Measurements from ENCODE around the gene ADD1. TPM values are rescaled to one million over a fixed set of nuclear protein-coding genes. Genes with fewer than 3 reads are reported as not detected.
A peak's percentile ranks its signal among the peaks of the same experiment; 100 is the strongest.

ADD1 gene
- total RNA-seq, 1 experiment from 2014 or later: 98.4 TPM

- H3K36me3 ChIP-seq: no peaks in the 10 kb centered on the region
- H3K9me3 ChIP-seq (replicated peaks): no peaks in the 10 kb centered on the region
- DNase-seq (ENCODE audit: low read depth in 1 of 2, low spot score in 2 of 2): peak in 1 of 2 experiments; percentile 8
- peaks cover 17% of the 10 kb centered on the region for H3K4me1 ChIP-seq (replicated peaks)
- H3K4me3 ChIP-seq: peak overlapping the region; percentile 46
- H3K27me3 ChIP-seq (replicated peaks): no peaks in the 10 kb centered on the region
- H3K27ac ChIP-seq: peak overlapping the region; percentile 49
These were observed 30.9 kb upstream of the ADD1 start for GRCh38 chr4:2812612-2813354.

- no peak for DNase-seq (ENCODE audit: low read depth in 1 of 2, low spot score in 2 of 2)
- no peaks in the 10 kb centered on the region for H3K27me3 ChIP-seq (replicated peaks)
- H3K36me3 ChIP-seq: no peaks in the 10 kb centered on the region
- peaks cover 17% of the 10 kb centered on the region for H3K4me1 ChIP-seq (replicated peaks)
- H3K27ac ChIP-seq: no peak overlapping the region
- no peaks in the 10 kb centered on the region for H3K9me3 ChIP-seq (replicated peaks)
- H3K4me3 ChIP-seq: peak overlapping the region; percentile 46
These were observed 29.9 kb upstream of the ADD1 start for GRCh38 chr4:2813446-2814405.

DNA sequence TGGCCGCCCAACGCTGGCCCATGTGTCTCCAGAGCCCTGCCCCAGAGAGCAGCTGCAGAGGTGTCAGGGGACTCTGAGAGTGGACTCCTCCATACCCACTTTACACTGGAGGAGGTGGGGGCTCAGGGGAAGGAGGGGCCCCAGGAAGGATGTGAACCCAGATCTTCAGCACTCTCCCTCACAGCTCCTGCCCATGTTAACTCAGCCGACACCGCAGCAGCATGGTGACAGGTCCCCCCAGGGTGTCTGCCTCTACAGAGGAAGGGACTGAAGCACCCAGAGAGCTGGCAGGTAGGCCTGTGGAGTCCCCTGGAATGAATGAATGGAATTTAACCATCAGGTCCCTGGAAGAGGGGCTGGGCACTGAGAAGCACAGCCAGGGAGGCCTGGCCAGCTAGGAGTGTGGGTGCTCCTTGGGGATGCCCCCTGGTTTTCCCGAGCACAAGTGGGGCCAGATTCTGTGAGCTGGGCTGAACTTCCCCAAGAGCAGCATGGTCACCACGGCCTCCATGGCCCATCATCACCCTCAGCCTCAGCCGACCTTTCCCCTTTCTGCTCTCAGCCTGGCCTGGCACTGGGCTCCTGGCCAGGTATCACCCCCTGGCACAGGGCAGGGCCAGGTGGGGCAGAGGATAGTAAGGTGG, 28.9 kb upstream of the ADD1 start:
- no peak for DNase-seq (ENCODE audit: low read depth in 1 of 2, low spot score in 2 of 2)
- H3K36me3 ChIP-seq: no peaks in the 10 kb centered on the region
- no peak overlapping the region for H3K4me3 ChIP-seq
- H3K9me3 ChIP-seq (replicated peaks): no peaks in the 10 kb centered on the region
- no peaks in the 10 kb centered on the region for H3K27me3 ChIP-seq (replicated peaks)
- no peak overlapping the region for H3K27ac ChIP-seq
- H3K4me1 ChIP-seq (replicated peaks): peaks cover 17% of the 10 kb centered on the region

GRCh38 chr4:2816401-2816954, 27.2 kb upstream of the ADD1 start:
- H3K27me3 ChIP-seq (replicated peaks): no peaks in the 10 kb centered on the region
- H3K27ac ChIP-seq: no peak overlapping the region
- DNase-seq (ENCODE audit: low read depth in 1 of 2, low spot score in 2 of 2): no peak
- peaks cover 12% of the 10 kb centered on the region for H3K4me1 ChIP-seq (replicated peaks)
- no peaks in the 10 kb centered on the region for H3K36me3 ChIP-seq
- H3K4me3 ChIP-seq: no peak overlapping the region
- H3K9me3 ChIP-seq (replicated peaks): no peaks in the 10 kb centered on the region

- H3K36me3 ChIP-seq: no peaks in the 10 kb centered on the region
- peaks cover 6% of the 10 kb centered on the region for H3K4me1 ChIP-seq (replicated peaks)
- H3K27ac ChIP-seq: no peak overlapping the region
- no peaks in the 10 kb centered on the region for H3K27me3 ChIP-seq (replicated peaks)
- no peak for DNase-seq (ENCODE audit: low read depth in 1 of 2, low spot score in 2 of 2)
- H3K4me3 ChIP-seq: no peak overlapping the region
- H3K9me3 ChIP-seq (replicated peaks): no peaks in the 10 kb centered on the region
These were observed 26.5 kb upstream of the ADD1 start for GRCh38 chr4:2817137-2817536.

DNA sequence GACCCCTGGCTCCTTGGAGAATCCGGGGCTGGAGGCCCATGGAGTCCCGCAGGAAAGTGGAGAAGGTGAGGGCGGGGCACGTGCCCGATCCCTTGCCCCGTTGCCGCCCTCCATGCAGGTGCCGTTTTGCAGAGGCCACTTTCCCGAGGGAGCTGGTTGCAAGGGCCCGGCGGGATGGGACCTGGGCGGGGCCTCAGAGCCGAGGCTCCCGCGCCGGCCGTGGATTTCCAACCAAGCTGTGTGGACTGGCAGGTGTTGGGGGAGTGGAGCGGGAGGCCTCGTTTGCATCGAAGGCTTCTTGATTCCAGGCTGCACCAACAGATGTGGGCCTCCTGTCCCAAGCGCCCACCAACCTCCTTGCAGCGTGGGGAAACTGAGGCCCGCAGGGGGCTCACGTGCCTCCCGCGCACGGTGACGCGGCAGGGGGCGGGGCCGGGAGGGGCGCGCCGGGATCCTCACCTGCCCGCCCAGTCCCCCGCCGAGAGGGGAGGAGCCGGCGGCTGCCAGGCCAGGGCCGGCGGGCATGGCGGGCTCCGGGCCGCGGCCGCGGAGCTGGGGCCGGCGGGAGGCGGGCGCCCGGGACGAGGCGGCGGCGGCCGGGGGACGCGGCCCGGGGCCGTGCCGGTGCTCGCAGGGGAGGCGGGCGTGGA, 25.8 kb upstream of the ADD1 start:
- Histone ChIP-seq H3K27ac (no peak overlapping the region), H3K27me3 (replicated peaks) (no peaks in the 10 kb centered on the region), H3K4me1 (replicated peaks) (0 out of 2 replicates have a peak, but pooled peaks cover under 1% of the 10 kb centered on the region), H3K36me3 (no peaks in the 10 kb centered on the region), H3K4me3 (no peak overlapping the region), H3K9me3 (replicated peaks) (no peaks in the 10 kb centered on the region)
- no peak for DNase-seq (ENCODE audit: low read depth in 1 of 2, low spot score in 2 of 2)

DNA sequence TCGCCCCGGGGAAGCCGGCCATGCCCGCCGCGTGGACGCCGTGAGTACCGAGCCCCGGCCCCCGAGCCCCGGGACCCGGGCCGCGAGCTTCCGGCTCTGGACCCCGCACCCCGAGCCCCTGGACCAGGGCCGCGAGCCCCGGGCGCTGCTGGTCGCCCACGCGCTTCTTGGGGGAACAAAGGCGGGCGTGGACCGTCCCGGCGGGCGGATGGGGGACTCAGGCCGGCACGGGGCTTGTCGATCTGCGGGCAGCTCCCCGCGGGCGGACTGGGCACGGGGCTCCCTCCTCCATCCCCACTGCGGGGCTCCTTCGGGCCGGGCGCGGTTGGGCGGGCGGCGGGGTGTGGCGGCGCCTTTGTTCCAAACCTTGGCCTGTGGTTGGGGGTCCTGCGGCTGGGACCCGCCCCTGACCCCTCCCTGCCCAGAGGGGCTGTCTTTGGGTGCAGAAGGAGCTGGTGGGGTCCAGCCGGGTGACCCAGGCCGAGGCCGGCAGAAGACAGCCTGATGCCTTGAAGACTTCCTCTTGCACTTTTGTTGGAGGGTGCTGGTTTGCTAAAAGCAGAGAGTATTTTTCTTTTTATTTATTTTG, 25.2 kb upstream of the ADD1 start:
- Histone ChIP-seq H3K36me3 (no peaks in the 10 kb centered on the region; the same call in 1 of the 2 replicates), H3K4me3 (no peak overlapping the region), H3K4me1 (replicated peaks) (no peaks in the 10 kb centered on the region), H3K27ac (no peak overlapping the region), H3K9me3 (replicated peaks) (no peaks in the 10 kb centered on the region), H3K27me3 (replicated peaks) (no peaks in the 10 kb centered on the region)
- no peak for DNase-seq (ENCODE audit: low read depth in 1 of 2, low spot score in 2 of 2)

- no peak for DNase-seq (ENCODE audit: low read depth in 1 of 2, low spot score in 2 of 2)
- no peaks in the 10 kb centered on the region for H3K4me1 ChIP-seq (replicated peaks)
- H3K36me3 ChIP-seq: no peaks in the 10 kb centered on the region; the same call in 1 of the 2 replicates
- H3K27ac ChIP-seq: no peak overlapping the region
- H3K27me3 ChIP-seq (replicated peaks): no peaks in the 10 kb centered on the region
- H3K9me3 ChIP-seq (replicated peaks): no peaks in the 10 kb centered on the region
- no peak overlapping the region for H3K4me3 ChIP-seq
These were observed 24.1 kb upstream of the ADD1 start for GRCh38 chr4:2819244-2820215.

DNA sequence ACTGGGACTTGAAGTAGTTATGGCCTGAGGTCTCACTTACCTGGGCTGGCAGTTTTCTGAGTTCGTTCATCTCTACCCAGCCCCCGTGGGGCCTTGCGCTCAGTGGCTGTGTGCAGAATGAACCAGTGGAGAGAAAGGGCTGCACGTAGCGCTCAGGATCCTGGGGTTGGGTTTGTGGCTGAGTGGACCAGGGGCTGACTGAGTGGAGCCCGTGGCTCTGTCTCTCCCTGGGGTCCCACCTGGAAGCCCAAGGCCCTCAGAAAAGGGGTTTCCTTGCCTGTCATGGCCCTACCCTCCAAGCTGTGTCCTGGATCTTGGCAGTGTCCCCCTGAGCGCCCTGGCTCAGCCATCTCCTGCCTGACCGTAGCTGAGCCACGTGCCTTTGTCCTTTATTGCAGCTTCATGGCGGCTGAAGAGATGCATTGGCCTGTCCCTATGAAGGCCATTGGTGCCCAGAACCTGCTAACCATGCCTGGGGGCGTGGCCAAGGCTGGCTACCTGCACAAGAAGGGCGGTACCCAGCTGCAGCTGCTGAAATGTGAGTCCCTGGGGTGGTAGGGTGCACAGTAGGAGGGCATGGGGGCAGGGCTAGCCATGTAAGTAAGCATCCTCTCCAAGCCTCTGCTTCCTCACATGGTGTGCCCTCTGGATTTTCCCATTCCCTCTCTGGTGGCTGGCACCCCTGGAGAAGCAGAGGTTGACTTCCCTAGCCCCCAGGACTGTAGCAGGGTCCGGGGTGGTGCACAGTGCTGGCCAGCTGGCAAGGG, 23.2 kb upstream of the ADD1 start:
- H3K27me3 ChIP-seq (replicated peaks): no peaks in the 10 kb centered on the region
- H3K27ac ChIP-seq: no peak overlapping the region
- no peak for DNase-seq (ENCODE audit: low read depth in 1 of 2, low spot score in 2 of 2)
- H3K4me3 ChIP-seq: no peak overlapping the region
- H3K9me3 ChIP-seq (replicated peaks): no peaks in the 10 kb centered on the region
- no peaks in the 10 kb centered on the region; the same call in 1 of the 2 replicates for H3K36me3 ChIP-seq
- H3K4me1 ChIP-seq (replicated peaks): no peaks in the 10 kb centered on the region

DNA sequence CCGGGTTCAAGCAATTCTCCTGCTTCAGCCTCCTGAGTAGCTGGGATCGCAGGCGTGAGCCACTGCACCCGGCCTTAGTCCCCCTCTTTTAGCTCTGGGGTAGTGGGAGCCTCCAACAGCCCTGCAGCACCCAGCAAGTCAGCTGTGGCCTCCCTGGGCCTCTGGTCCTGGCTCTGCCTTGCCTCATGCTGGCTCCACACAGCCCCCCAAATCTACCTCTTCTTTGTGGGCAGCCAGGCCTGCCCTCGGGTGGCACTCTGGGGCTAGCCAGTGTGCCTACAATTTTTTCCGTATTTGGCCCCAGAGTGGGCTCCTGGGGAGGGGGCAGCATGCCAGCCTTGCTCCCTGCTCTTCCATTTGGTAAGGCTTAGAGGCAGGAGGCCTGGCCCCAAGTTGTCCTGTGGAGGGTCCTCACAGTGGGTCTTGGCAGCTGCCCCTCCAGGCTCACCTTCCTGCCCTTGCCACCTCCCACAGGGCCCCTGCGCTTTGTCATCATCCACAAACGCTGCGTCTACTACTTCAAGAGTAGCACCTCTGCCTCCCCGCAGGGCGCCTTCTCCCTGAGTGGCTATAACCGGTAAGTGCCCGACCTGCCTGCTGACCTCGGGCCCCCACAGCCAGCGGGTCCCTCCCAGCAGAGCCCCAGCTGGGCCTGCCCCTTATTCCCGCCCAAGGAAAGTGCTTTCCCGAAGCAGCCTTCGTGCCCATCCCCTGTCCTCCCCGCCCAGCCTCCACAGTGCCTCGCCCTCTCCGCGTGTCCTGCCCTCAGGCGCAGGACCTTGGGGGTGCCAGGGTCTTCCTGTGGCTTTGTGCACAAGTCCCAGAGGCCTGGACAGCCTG, 21.0 kb upstream of the ADD1 start:
- no peaks in the 10 kb centered on the region for H3K27me3 ChIP-seq (replicated peaks)
- H3K9me3 ChIP-seq (replicated peaks): no peaks in the 10 kb centered on the region
- no peak overlapping the region for H3K27ac ChIP-seq
- DNase-seq (ENCODE audit: low read depth in 1 of 2, low spot score in 2 of 2): no peak
- no peaks in the 10 kb centered on the region for H3K4me1 ChIP-seq (replicated peaks)
- H3K4me3 ChIP-seq: no peak overlapping the region
- no peaks in the 10 kb centered on the region; the same call in 1 of the 2 replicates for H3K36me3 ChIP-seq

DNA sequence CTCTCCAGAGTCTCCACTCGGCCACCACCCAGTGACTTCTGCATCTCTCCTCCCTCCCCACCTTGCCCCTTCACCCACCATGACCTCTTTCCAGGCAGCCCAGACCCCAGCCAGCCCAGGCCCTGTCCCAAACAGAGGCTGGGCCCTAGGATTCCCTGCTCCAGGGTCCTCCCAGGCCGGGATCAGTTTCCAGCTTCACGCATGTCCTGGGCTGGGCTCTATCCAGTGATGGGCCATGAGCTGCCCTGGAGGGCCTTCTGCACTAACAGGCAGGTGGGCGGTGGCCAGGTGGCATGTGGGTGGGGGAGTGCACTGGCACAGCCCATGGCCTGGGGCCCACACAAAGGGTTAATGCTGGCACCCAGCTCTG, 20.4 kb upstream of the ADD1 start:
- Histone ChIP-seq H3K4me3 (no peak overlapping the region), H3K9me3 (replicated peaks) (no peaks in the 10 kb centered on the region), H3K4me1 (replicated peaks) (no peaks in the 10 kb centered on the region), H3K36me3 (no peaks in the 10 kb centered on the region; the same call in 1 of the 2 replicates), H3K27me3 (replicated peaks) (no peaks in the 10 kb centered on the region), H3K27ac (no peak overlapping the region)
- no peak for DNase-seq (ENCODE audit: low read depth in 1 of 2, low spot score in 2 of 2)
